Measurements from ENCODE around the gene CUL7. TPM values are rescaled to one million over a fixed set of nuclear protein-coding genes. Genes with fewer than 3 reads are reported as not detected.

The CUL7 gene
- total RNA-seq, 1 donor from 2014 or later, result 11.0 TPM

DNA sequence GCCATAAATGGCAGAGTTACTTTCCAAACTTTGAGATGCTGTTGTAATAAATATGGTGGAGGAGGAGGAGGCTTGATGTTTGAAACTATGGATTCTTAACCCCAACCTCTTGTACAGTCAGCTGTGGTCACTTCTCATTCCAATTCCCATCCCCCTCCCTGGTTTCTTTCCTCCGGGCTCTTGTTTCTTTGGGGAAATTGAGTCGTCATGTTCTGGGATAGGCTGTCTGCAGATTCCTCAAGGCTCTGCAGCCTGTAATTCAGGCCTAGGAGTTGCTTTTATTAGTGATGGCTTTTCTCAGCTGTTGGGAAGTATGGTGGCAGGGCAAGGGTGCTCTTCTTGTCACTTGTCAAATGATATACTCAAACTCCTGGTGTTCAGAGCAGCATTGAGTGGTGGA, 25.0 kb upstream of the CUL7 start:
- intact Hi-C loops (cut with DNase I), result no loop called here
- DNase-seq (ENCODE audit: low spot score), result no peak

DNA sequence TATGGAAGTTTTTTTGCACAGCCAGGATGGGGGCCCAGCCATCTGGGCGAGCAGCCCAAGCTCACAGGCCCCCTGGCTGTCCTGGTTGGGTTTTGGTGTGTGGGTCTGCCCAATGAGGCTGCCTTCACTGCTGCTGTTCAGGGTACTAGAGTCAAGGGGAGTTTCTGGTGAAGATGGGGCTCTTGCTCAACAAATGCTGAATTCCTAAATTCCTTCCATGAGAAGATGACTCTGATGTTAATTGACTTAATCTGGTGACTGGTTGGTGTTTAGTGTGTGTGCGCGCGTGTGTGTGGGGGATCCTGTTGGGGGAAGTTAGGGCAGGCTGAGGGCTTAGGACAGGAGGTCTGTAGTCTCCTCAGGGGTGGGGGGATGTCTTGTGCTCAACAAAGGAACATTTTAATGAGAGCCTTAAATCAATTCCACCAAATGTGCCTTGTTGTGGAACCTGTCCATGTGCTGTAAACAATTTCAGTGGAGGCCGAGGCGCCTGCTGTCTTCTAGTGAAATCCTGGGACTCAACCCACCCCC, 24.4 kb upstream of the CUL7 start:
- intact Hi-C loops (cut with DNase I), result no loop called here
- DNase-seq (ENCODE audit: low spot score), result no peak

DNA sequence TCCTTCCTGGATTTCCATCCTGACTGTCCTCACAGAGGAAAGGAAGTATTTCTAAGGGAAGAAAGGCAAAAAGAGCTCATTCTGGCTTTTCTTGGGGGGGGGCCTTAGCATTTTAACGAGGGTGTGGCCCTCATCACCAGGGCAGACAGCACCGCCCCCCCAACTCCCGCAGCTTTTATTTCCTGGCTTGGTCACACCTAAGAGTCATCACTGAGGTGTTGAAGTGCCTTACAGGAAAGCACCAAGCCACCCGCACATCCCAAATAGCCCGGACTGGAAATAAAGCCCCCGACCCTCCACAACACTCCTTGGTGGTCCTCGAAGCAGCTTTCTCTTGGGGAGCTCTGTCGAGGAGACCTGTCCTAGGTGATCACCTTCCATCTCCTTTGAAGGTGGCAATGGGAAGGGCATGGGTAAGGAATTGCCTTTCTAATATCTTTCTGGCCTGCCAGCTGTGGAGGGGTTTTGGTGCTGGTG, 23.7 kb upstream of the CUL7 start:
- intact Hi-C loops (cut with DNase I), result no loop called here
- DNase-seq (ENCODE audit: low spot score), result no peak

DNA sequence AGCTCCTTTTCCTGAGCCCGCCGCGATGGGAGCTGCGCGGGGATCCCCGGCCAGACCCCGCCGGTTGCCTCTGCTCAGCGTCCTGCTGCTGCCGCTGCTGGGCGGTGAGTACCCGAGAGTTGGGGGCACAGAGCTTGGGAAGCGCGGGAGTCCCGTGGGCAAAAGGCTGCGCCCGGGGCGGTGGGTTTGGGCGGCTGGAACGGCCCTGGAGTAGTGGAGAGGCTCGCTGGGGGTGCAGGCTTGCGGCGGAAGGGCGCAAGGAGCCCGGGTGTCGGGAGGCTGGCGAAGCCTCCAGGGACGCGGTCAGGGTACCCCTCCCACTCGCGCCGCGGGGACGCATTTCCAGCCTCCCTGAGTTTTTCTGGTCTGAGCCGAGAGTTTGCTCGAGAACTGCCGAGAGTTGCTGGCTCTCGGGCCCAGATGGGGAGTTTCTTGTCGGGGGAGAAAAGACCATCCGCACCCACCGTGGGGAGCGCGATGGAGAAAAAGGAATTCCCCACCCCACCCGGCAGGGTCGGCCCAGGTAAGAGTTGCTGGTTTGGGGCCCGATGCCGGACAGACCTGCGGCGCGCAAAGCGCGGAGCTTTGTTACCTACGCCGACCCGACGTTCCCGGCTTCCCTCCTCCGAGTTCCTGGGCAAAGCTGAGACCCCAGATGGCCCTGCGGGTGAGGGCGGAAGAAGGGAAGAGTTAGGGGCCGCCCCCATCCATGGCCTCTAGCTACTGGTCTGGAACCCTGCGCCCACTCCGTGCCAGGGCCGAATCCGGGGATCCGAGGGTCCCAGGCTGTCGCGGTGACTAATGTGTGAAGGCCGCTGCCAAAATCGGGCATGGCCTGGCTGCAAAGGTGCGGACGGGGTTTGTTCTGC, 23.0 kb upstream of the CUL7 start:
- intact Hi-C loops (cut with DNase I), result no loop called here

DNA sequence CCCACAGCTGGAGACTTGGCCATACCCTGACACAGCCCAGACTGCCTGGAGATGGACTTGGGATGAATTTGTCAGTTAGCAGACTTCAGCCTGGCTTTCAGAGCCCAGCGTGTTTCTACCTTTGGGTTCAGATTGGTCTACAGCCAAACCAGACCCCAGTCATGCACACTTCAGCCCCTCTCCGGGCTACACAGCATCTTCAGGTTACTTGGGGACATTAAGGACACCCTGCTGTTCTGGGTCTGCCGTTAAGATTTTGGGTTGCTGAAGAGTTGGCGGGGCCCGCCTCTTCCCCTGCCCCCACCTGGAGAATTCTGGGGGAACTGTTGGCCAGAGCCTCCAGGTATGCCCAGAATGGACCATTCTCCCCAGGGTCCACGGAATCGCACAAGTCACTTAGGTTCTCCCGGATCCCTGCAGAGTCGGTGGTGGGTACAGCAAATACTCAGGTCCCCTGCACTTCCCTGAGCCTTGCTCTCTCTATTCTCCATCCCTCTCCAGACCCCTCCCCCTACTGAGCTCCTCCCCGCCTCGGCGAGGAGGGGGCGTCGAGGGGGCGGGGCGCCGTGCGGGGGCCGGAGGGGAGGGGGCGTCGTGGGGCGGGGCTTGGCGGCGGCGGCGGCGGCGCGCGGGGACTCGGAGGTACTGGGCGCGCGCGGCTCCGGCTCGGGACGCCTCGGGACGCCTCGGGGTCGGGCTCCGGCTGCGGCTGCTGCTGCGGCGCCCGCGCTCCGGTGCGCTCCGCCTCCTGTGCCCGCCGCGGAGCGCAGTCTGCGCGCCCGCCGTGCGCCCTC, 22.2 kb upstream of the CUL7 start, which contains the start of gene PTK7:
PTK7 (plus strand) TSS at position 645 of the 794 bp plus-strand sequence. CDS start 175 bp downstream, outside the sequence.
- DNase-seq (ENCODE audit: low spot score), result no peak
- intact Hi-C loops (cut with DNase I), result no loop called here

More for the DNA sequence above, 23.0 kb upstream of the CUL7 start:
- no peak for DNase-seq (ENCODE audit: low spot score)

DNA sequence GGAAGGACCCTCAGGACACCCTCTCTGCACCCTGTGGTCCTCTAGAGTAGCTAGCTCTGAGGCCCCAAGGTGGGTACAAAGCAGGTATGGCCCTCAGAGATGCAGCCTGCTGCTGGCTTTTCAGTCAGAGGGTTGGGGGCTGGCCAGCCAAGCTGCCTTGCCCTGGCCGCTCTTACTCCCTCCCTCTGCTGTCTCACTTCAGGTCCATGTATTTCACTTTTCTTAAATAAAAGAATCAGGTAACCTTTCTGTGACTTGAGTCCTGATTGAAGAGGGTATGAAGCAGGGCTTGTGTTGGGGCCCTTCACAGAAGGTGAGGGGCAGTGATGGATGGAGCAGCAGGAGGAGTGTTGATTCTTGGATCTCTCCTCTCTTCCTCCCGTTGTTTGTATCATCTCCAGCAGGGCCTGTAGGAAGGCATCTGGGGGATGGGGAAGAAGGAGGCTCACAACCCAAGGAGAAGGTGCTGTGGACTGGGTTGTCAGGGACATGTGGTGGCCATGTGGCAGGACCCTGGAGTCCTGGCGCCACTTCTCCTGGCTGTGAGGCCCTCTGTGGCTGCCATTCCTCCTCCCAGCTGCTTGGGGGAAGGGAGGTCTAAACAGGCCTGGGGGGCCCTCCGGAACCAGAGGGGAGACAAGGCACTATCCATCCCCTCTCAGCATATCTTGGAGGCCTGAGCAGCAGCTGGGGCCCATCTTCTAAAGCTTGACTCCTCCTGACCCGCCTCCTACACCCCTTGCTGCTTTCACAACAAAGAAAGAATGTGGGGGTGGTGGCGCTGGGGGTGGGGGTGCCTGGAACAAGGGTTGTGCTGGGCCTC, 21.4 kb upstream of the CUL7 start:
- no peak for DNase-seq (ENCODE audit: low spot score)
- intact Hi-C loops (cut with DNase I), result loop anchor here (5.0 kb wide), 1 partner anchor 67 kb away; no protein-coding TSS in a partner anchor

DNA sequence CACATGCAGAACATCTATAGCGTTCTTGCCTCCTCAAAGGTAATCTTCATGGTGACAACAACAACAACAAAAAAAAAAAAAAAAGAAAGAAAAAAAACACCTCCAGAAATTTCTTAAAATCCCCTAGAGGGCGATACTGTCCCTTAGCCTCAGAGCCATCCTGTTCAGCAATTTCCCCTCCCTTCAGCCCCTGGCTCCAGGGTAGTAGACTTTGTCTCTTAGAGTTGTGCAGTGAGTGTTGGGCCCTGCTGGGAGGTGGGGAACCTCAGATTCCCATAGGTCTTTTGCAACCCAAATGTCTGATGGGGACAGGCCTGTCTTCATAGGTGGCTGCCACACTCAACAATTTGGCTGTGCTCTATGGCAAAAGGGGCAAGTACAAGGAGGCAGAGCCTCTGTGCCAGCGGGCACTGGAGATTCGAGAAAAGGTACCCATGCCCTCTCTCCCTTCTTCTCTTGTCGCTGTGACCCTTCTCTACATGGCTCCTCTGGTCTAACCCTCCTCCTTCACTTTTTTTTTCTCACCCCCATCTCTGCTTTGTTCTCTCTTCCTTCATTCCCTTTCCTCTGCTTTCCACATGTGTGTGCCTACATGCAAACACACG, 16.5 kb upstream of the CUL7 start:
- no peak for DNase-seq (ENCODE audit: low spot score)
- intact Hi-C loops (cut with DNase I), result loop anchor here (5.0 kb wide), 1 partner anchor 72 kb away; no protein-coding TSS in a partner anchor

DNA sequence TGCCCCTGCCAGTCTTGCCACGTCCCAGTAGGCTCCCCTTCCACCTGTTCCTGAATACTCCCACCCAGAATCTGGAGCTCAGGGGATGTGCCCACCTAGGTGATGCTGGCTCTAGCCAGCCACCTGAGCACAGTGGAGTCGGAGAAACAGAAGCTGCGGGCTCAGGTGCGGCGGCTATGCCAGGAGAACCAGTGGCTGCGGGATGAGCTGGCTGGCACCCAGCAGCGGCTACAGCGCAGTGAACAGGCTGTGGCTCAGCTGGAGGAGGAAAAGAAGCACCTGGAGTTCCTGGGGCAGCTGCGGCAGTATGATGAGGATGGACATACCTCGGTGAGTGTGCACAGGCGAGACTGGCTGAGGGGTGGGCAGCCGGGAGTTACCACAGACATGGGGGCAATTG, 9.2 kb upstream of the CUL7 start:
- intact Hi-C loops (cut with DNase I), result no loop called here
- no peak for DNase-seq (ENCODE audit: low spot score)

DNA sequence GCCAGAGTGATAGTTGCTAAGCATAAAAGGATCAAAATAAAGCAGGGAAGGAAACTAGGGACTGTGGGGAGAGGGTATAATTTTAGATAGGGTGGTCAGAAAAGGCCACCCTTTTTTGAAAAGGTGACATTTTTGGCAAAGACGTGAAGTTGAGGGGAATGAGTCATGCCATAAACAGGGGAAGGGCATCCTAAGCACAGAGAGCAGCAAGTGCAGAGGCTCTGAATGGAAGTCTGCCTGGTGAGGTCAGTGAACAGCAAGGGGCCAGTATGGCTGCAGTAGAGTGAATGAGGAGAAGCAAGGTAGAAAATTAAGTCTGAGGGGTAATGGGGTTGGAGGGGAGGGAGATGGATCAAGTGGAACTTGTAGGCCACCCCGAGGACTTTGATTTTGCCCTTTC, 8.2 kb upstream of the CUL7 start:
- no peak for DNase-seq (ENCODE audit: low spot score)
- intact Hi-C loops (cut with DNase I), result no loop called here

DNA sequence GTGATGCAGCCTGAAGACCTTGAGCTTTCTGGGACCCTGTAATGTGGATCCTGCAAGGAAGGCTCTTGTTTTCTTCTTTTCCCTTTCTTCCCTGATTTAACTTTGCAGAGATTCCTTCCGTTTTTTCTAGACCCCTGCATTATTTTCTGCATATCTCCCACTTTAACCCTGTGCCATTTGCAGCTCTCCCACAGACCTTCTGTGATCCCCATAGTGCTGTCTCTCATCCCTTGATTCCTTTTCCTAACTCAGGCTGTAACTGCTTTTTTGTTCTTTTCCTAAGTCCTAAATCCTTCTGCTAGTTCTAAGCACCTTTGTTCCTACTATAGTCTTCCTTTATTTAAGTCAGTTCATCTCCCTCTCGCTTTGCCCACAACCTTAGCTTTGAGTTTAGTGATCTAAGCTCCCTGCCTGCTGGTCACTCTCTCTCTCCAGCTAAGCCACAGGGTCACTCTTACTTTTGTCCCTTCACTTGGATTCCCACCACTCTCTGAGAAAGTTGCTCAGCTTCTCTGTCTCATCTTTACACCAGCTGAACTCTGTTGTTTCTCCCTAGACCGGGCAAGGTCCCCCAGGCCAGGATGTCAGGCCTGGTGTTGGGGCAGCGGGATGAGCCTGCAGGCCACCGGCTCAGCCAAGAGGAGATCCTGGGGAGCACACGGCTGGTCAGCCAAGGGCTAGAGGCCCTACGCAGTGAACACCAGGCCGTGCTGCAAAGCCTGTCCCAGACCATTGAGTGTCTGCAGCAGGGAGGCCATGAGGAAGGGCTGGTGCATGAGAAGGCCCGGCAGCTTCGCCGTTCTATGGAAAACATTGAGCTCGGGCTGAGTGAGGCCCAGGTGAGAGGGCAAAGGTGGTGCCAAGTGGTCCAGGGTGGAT, 7.3 kb upstream of the CUL7 start:
- intact Hi-C loops (cut with DNase I), result no loop called here
- no peak for DNase-seq (ENCODE audit: low spot score)

DNA sequence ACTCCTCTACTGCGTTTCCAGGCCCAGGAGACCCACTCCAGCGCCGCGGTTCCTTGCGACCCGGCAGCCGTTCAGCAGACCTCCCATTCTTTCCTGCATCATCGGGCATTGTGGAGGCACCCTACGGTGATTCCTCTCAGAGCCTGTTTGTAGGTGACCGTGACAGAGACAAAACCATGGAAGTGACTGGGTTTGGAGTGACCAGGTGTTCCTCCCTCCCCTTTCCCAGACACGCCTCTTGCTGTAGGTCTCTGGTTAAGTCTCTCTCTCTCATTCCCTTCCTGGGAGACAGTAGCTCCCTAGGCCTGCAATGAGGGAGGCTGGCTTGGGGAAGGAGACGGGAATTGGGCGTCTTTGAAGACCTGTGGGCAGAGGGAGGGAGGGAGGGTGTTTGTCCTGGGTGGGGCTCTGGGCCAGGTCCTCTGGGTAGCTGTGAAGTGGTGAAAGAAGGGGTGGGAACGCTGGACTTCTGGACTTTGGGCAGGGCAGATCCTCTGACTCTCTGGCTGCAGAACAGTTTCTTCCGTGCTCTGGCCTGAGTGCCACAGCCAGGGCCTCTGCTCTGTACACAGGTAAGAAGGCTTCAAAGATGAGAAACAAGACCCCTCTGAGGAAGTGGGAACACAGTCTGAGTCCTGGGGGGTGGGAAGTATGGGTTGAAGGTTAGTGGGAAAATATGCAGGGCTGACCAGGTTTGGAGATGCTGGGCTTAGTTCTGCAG, 6.5 kb upstream of the CUL7 start:
- DNase-seq (ENCODE audit: low spot score), result no peak
- intact Hi-C loops (cut with DNase I), result no loop called here

DNA sequence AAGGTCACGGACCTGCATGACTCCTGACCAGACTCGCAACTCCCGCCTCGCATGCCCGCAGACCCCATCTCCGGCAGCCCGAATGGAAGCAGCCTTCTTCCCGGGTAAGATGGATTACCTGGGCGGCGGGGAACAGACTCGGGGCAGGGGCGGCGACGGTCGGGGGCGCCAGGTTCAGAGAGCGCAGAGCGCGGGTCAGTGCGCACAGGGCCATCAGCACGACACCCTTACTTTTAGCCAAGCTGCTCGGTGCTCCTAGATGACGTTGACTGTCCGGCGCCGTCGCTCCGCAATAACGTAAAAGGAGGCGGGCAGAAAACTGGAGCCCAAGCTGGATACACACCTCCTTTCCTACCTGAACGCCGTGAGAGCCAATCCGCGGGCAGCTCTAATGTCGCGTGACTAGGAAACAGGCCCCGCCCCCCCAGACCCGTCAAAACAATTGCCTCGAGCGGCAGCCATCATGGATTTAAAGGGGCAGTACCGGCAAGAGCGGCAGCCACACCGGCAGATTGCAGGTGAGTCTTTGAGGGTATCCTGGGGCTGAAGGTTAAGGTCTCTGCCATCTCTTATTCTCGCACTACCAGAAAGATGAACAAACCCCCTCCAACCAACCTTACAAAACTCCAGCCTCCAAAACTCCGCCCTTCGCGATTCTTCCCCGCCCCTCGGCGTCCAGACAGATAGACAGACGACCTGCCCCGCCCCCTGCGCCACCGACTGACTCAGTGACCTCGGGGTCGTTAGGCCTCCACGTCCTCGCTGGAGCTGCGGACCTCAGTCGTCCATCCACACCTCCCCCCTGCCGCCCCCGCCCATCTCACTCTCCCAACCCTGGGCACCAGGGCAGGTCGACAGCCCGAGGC, 5.8 kb upstream of the CUL7 start, which contains the start of the genes KLC4 and MRPL2:
KLC4 (plus strand) TSS at position 464 of the 866 bp plus-strand sequence. CDS start 1,705 bp downstream, outside the sequence.
MRPL2 (minus strand) TSS at position 267 of the 866 bp plus-strand sequence; CDS start at position 214, 53 bp downstream.
- peak; percentile 100 for DNase-seq (ENCODE audit: low spot score)
- intact Hi-C loops (cut with DNase I), result loop anchor here (1.0 kb wide), 1 partner anchor 46 kb away; the partner anchor contains the start of gene MEA1

DNA sequence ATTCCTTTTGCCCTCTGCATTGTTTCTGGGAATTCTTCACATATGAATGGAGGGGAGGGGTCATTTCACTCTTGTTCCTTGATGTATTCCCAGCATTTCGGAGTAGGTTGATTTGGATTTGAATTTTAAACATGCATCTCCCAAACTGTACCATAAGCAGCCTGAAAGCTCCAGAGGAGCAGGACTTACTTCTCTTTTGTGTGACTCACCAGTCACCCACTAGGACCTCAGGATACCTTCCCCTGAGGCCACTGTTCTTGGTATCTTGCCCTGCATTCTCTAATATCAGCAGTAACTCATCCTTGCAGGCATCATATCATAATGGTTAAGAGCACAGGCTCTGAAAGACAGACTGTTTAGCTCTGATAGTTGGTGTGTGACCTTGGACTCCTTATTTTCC, 4.9 kb upstream of the CUL7 start:
- intact Hi-C loops (cut with DNase I), result no loop called here
- DNase-seq (ENCODE audit: low spot score), result no peak

DNA sequence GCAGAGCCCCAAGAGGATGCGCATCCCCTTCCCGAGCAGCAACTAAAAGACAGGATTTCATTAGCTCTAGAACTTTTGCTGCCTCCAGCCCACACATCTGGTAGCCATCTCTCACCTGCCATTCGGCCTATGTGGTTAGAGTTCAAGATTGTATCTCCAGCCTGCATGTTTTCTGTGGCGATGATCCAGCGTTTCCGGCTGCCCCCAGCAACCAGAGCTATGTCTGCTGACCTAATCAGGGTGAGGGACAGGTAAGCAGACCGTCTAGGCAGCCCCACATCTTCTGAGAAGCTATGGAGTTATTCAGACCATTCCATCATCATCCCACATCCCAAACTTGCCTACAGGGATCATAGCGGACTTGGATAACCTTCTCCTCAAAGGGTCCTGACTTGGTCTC, 2.3 kb upstream of the CUL7 start:
- DNase-seq (ENCODE audit: low spot score), result no peak
- intact Hi-C loops (cut with DNase I), result no loop called here

DNA sequence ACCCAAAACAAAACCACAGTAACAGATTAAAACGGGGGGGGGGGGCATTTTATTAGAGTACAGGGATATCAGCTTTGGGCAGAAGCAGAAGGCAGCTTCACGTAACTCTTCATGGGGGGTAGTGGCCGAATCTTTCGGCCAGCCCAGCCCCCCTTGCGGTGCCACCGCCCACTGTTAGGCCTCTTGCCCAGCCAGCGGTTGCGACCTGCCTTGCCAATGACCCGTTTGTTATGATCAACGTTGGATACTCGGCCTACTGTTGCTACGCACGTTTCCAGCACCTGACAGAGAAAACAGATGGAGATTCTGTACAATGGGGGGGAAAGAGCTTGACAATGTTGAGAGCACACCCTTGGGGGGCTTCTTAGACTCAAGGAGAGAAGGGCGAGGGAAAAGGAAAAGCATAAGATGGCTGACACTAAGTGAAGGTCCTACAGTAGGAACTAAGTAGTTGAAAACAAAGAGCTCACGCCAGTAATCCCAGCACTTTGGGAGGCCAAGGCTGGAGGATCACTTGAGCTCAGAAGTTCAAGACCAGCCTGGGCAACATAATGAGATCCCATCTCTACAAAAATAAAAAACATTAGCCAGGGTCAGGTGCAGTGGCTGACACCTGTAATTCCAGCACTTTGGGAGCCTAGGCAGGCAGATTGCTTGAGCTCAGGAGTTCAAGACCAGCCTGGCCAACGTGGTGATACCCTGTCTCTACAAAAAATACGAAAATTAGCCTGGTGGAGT, 724 bp upstream of the CUL7 start:
- intact Hi-C loops (cut with DNase I), result loop anchor here (5.0 kb wide), 2 partner anchors 88 to 122 kb away; no protein-coding TSS in a partner anchor
- no peak for DNase-seq (ENCODE audit: low spot score)
